ENCODE data around the gene RPS19BP1. TPM values are rescaled to one million over a fixed set of nuclear protein-coding genes. Genes with fewer than 3 reads are reported as not detected.
"Not testable (repeated sequence)": the region's sequence is repeated elsewhere in the genome, so short reads cannot be mapped to it uniquely, and the experiment has no call there.

The RPS19BP1 gene
- total RNA-seq, 2 donors from 2014 or later: 186 to 264 TPM

DNA sequence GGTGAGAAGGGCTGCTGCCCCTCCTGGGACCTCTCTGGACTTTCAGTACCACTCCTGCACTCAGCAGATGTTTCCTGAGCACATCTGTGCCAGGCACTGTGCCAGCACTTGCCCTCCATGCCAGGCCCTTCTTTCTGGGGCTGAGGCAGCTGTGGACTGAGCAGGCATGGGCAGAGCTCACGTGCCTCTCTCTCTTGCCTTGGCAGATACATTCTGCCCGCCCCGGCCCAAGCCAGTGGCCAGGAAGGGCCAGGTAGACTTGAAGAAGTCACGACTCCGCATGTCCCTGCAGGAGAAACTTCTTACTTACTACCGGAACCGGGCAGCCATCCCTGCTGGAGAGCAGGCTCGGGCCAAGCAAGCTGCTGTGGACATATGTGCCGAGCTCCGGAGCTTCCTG, 20.5 kb downstream of the RPS19BP1 start:
- H3K27ac ChIP-seq: no peak overlapping the region
- H3K27me3 ChIP-seq (replicated peaks; ENCODE audit: insufficient read depth): no peaks in the 10 kb centered on the region
- H3K4me1 ChIP-seq (replicated peaks): no peaks in the 10 kb centered on the region
- intact Hi-C loops (cut with DNase I): no loop called here
- H3K9me3 ChIP-seq: no peaks in the 10 kb centered on the region
- DNase-seq (ENCODE audit: low spot score): no peak
- H3K4me3 ChIP-seq: no peak overlapping the region
- WGBS: 85% methylated on average over 10 of the region's 10 CpGs
- TF ChIP-seq POLR2AphosphoS5 (IDR thresholded peaks at IDR 0.05): no peak
- TF ChIP-seq POLR2A (IDR thresholded peaks at IDR 0.05): no peak
- TF ChIP-seq, protein P1, sequence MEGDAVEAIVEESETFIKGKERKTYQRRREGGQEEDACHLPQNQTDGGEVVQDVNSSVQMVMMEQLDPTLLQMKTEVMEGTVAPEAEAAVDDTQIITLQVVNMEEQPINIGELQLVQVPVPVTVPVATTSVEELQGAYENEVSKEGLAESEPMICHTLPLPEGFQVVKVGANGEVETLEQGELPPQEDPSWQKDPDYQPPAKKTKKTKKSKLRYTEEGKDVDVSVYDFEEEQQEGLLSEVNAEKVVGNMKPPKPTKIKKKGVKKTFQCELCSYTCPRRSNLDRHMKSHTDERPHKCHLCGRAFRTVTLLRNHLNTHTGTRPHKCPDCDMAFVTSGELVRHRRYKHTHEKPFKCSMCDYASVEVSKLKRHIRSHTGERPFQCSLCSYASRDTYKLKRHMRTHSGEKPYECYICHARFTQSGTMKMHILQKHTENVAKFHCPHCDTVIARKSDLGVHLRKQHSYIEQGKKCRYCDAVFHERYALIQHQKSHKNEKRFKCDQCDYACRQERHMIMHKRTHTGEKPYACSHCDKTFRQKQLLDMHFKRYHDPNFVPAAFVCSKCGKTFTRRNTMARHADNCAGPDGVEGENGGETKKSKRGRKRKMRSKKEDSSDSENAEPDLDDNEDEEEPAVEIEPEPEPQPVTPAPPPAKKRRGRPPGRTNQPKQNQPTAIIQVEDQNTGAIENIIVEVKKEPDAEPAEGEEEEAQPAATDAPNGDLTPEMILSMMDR (IDR thresholded peaks at IDR 0.05): no peak
- peaks cover 11 to 23% of the 10 kb centered on the region in 2 donors for H3K36me3 ChIP-seq

GRCh38 chr22:39511226-39511625, 21.3 kb downstream of the RPS19BP1 start:
- Histone ChIP-seq H3K9me3 (no peaks in the 10 kb centered on the region), H3K4me1 (replicated peaks) (no peaks in the 10 kb centered on the region), H3K4me3 (no peak overlapping the region), H3K36me3 (peaks cover 11 to 23% of the 10 kb centered on the region in 2 donors), H3K27me3 (replicated peaks; ENCODE audit: insufficient read depth) (no peaks in the 10 kb centered on the region), H3K27ac (no peak overlapping the region)
- no peak for DNase-seq (ENCODE audit: low spot score)
- WGBS: 89% methylated on average over 13 of the region's 13 CpGs
- no peak for TF ChIP-seq POLR2A (IDR thresholded peaks at IDR 0.05)
- TF ChIP-seq, protein P1 (IDR thresholded peaks at IDR 0.05): no peak
- no peak for TF ChIP-seq POLR2AphosphoS5 (IDR thresholded peaks at IDR 0.05)
- intact Hi-C loops (cut with DNase I): no loop called here

GRCh38 chr22:39510529-39511149, 21.9 kb downstream of the RPS19BP1 start:
- H3K4me1 ChIP-seq (replicated peaks): no peaks in the 10 kb centered on the region
- WGBS: 92% methylated on average over 4 of the region's 4 CpGs
- TF ChIP-seq POLR2AphosphoS5 (IDR thresholded peaks at IDR 0.05) (no peak), POLR2A (IDR thresholded peaks at IDR 0.05) (no peak)
- TF ChIP-seq, protein P1 (IDR thresholded peaks at IDR 0.05): no peak
- no peaks in the 10 kb centered on the region for H3K9me3 ChIP-seq
- peaks cover 11 to 25% of the 10 kb centered on the region in 2 donors for H3K36me3 ChIP-seq
- H3K4me3 ChIP-seq: no peak overlapping the region
- no peak for DNase-seq (ENCODE audit: low spot score)
- H3K27ac ChIP-seq: no peak overlapping the region
- H3K27me3 ChIP-seq (replicated peaks; ENCODE audit: insufficient read depth): no peaks in the 10 kb centered on the region
- intact Hi-C loops (cut with DNase I): no loop called here

- 67% methylated on average over 4 of the region's 4 CpGs for WGBS
- Histone ChIP-seq H3K4me3 (no peak overlapping the region), H3K27me3 (replicated peaks; ENCODE audit: insufficient read depth) (no peaks in the 10 kb centered on the region), H3K9me3 (no peaks in the 10 kb centered on the region), H3K27ac (no peak overlapping the region), H3K36me3 (peaks cover 7 to 21% of the 10 kb centered on the region in 2 donors), H3K4me1 (replicated peaks) (no peaks in the 10 kb centered on the region)
- no peak for TF ChIP-seq POLR2AphosphoS5 (IDR thresholded peaks at IDR 0.05)
- TF ChIP-seq, protein P1 (IDR thresholded peaks at IDR 0.05): no peak
- no peak for DNase-seq (ENCODE audit: low spot score)
- intact Hi-C loops (cut with DNase I): no loop called here
Measured at GRCh38 chr22:39508393-39508792, 24.2 kb downstream of the RPS19BP1 start.

DNA sequence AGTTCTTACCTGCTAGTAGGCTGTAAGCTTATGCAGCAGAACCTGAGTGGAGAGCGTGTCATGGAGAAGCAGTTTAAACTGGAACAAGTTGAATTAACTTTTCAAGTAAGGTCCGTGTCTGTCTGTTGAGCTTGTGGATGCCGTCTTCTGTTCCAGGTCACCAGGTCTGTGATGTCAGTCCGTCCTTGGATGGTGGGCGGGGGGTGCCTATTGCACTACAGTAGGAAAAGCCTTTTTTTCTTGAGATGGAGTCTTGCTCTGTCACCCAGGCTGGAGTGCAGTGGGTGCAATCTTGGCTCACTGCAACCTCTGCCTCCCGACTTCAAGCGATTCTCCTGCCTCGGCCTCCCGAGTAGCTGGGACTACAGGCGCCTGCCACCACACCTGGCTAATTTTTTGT, 25.5 kb downstream of the RPS19BP1 start:
- WGBS: 90% methylated on average over 10 of the region's 10 CpGs
- DNase-seq (ENCODE audit: low spot score); H3K9me3 ChIP-seq; H3K4me1 ChIP-seq (replicated peaks); H3K27ac ChIP-seq; intact Hi-C loops (cut with DNase I); H3K4me3 ChIP-seq; H3K27me3 ChIP-seq (replicated peaks; ENCODE audit: insufficient read depth): not testable (repeated sequence)
- peaks cover 0 to 15% of the 10 kb centered on the region in 2 donors for H3K36me3 ChIP-seq
